NCI-H2227 (cell line): Measurements from ENCODE around the gene KCNC1.

Source experiments
- DNase-seq: peaks from one replicate; lab custom pipeline; 2025; ENCODE audit not compliant: unreplicated experiment; lab: John Stamatoyannopoulos, UW

The KCNC1 gene

GRCh38 chr11:17814546-17814945 lies 80.0 kb downstream of the KCNC1 start:
- DNase-seq, result no peak

GRCh38 chr11:17816232-17816931 lies 81.8 kb downstream of the KCNC1 start:
- DNase-seq, result no peak

- DNase-seq, result no peak
These were observed 87.2 kb downstream of the KCNC1 start for GRCh38 chr11:17821648-17822400.

- DNase-seq, result no peak
These were observed 87.8 kb downstream of the KCNC1 start for GRCh38 chr11:17822401-17822781.

- DNase-seq, result peak; percentile 30
These were observed 92.4 kb downstream of the KCNC1 start for GRCh38 chr11:17827006-17827405.

GRCh38 chr11:17828311-17828751 lies 93.8 kb downstream of the KCNC1 start:
- DNase-seq, result no peak

- DNase-seq, result no peak
These were observed 96.6 kb downstream of the KCNC1 start for GRCh38 chr11:17831228-17831627.

GRCh38 chr11:17831883-17832282 lies 97.3 kb downstream of the KCNC1 start:
- no peak for DNase-seq
